ENCODE data around the gene THSD7B. TPM values are rescaled to one million over a fixed set of nuclear protein-coding genes. Genes with fewer than 3 reads are reported as not detected.
"Not testable (repeated sequence)": the region's sequence is repeated elsewhere in the genome, so short reads cannot be mapped to it uniquely, and the experiment has no call there.

The THSD7B gene
- total RNA-seq, 1 donor from 2014 or later: 1.4 TPM

GRCh38 chr2:137674991-137675390 is 909.6 kb downstream of the THSD7B start:
- DNase-seq (ENCODE audit: low spot score): no peak

DNA sequence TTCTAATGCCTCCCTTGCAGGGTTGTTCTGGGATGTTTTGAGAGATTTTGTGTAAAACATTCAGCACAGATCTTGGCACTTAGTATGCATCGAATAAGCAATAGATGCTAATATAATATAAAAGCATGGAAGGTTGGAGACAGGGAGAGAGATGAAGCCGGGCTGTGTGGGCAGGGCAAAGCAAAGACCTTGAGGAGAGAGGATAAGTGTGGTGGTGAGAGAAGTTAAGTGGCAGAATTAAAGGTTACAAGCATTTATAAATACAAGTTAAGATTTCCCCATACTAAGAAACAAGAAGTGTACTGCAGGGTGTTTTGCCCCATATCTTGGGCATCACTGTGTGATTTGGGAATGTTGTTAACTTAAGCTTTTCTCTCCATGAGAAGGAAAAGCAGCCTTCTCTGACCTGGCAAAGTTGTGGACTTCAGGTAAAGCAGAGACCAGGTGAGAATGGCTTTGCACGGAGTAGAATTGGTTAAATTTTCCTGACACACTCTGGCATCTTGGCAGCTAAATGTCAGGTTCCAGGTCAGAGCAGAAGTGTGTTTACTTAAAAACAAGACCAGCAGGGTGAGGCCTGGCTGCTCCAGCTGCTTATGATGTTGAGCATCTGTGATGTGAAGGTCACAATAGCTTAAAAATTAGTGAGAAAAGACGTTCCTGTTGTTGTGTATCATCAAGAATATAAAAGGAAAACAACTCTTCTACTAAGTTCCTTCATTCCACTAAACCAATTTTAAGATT is 910.4 kb downstream of the THSD7B start:
- no peak for DNase-seq (ENCODE audit: low spot score)

DNA sequence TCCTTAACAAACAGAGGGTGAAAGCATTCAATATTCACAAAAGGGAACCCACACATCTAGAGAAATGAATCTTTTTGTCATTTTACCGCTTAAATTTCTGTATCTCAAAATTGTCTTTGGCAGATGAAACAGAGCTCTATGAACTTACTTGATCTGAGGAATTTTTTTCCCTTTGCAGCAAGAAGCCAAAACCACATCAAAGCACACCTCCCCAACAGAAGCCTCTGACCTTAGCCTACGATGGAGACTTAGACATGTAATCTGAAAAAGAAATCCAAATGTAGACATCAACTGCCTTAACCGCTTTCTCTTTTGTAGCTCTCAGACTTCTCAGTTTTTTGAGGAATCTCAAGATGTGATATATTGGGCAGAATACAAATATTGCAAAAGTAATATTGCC is 911.0 kb downstream of the THSD7B start:
- DNase-seq (ENCODE audit: low spot score): no peak

DNA sequence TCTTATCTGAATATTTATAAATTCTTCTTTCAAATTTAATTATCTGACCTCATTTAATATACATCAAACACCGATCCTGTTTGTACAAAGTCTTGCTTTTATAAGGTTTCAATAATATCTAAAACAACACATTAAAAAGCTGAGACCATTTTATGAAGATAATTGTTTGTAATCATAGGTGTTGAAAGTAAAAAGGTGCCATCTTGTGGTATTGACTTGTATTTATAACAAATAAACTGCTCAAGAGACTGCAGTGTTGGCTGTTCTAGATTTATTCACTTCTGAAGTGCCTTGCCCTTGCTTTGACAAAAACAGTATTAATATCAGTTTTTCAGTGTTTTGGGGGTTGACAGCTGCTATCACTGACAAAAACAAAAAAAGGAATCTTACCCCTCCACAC is 912.1 kb downstream of the THSD7B start:
- no peak for DNase-seq (ENCODE audit: low spot score)

DNA sequence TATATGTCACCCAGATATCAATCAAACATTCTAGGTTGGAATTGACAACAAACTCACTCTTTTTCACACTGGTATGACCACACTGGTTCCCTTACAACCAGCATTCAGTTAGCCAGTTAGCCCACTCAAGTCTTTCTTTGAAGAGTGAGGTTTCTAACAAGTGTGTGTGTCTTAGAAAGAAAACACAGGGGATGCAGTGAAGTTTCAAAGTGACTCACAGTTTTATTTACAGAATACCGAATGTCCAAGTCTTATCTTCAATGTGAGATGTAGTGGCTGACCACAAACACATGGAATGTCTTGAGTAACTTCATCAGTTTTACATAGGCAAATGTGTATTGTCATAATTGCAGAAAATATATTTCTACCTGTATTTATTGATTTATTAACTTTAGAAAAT is 924.2 kb downstream of the THSD7B start:
- DNase-seq (ENCODE audit: low spot score): no peak

- DNase-seq (ENCODE audit: low spot score): no peak
Measured at GRCh38 chr2:137693534-137693933, 928.2 kb downstream of the THSD7B start.

- no peak for DNase-seq (ENCODE audit: low spot score)
Measured at GRCh38 chr2:137696916-137697315, 931.6 kb downstream of the THSD7B start.

DNA sequence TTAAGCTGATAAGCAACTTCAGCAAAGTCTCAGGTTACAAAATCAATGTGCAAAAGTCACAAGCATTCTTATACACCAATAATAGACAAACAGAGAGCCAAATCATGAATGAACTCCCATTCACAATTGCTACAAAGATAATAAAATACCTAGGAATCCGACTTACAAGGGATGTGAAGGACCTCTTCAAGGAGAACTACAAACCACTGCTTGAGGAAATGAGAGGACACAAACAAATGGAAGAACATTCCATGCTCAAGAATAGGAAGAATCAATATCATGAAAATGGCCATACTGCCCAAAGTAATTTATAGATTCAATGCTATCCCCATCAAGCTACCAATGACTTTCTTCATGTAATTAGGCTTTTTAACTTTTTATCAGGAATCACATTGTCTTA is 934.9 kb downstream of the THSD7B start:
- DNase-seq (ENCODE audit: low spot score): not testable (repeated sequence)

DNA sequence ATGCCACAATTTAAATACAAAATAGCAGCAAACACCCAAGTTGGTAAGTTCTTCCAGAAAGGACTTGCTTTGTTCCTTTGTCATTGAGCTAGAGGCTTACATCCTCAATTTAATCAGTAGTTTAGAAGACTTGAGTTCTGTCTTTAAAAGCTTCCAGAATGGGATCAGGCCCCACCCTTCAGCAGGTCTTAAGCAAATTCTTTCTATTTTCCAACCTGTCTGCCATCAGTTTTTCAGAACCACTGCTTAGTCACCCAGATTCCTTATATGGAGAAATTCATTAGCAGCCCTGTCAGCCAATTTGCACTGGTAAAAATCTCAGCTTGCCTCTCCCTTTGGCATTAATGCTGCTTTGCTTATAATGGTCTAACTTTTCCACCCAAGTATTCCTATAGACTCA is 935.3 kb downstream of the THSD7B start:
- DNase-seq (ENCODE audit: low spot score): no peak

DNA sequence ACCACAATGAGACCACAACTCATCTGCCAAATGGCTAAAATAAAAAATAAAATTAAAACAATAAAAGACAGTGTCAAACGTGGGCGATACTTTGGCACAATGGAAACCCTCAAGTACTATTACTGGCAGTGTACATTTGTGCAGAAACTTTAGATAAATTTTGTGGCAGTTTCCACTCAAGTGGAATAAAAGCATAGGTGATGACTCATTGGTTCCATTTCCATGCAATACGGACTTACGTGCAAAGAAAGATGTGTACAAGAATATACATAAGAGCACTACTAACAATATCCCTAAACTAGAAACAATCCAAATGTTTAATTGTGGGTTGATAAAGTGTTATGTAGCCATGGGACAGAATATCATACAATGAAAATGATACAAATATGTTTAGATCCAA is 940.0 kb downstream of the THSD7B start:
- no peak for DNase-seq (ENCODE audit: low spot score)

GRCh38 chr2:137706786-137707613 is 941.7 kb downstream of the THSD7B start:
- DNase-seq (ENCODE audit: low spot score): no peak

- no peak for DNase-seq (ENCODE audit: low spot score)
Measured at GRCh38 chr2:137708311-137708710, 943.0 kb downstream of the THSD7B start.

- no peak for DNase-seq (ENCODE audit: low spot score)
Measured at GRCh38 chr2:137715731-137716191, 950.4 kb downstream of the THSD7B start.

GRCh38 chr2:137718786-137719185 is 953.4 kb downstream of the THSD7B start:
- DNase-seq (ENCODE audit: low spot score): no peak

- DNase-seq (ENCODE audit: low spot score): no peak
Measured at GRCh38 chr2:137721733-137722132, 956.4 kb downstream of the THSD7B start.

GRCh38 chr2:137724912-137725311 is 959.6 kb downstream of the THSD7B start:
- DNase-seq (ENCODE audit: low spot score): no peak

Measured in mesenteric fat pad (tissue), 1 donor.